ENCODE measurements around the gene DCK.

DNA sequence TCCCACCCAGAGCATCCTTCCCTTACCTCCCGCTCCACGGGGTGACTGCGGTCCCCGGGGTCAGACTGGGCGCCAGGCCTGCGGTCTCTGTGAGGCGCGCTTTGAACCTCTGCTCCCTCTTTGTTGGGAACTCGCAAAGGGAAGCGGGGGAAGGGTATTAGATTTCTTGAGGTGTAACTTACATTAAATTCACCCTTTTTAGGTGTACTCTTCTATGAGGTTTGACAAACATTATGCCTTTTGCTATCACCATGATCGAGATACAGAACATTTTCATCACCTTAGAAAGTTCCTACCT, 569 bp downstream of the DCK start:
- TF ChIP-seq, protein P1, sequence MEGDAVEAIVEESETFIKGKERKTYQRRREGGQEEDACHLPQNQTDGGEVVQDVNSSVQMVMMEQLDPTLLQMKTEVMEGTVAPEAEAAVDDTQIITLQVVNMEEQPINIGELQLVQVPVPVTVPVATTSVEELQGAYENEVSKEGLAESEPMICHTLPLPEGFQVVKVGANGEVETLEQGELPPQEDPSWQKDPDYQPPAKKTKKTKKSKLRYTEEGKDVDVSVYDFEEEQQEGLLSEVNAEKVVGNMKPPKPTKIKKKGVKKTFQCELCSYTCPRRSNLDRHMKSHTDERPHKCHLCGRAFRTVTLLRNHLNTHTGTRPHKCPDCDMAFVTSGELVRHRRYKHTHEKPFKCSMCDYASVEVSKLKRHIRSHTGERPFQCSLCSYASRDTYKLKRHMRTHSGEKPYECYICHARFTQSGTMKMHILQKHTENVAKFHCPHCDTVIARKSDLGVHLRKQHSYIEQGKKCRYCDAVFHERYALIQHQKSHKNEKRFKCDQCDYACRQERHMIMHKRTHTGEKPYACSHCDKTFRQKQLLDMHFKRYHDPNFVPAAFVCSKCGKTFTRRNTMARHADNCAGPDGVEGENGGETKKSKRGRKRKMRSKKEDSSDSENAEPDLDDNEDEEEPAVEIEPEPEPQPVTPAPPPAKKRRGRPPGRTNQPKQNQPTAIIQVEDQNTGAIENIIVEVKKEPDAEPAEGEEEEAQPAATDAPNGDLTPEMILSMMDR (conservative IDR thresholded peaks at IDR 0.05; ENCODE audit: low read depth in 2 of 2): no peak
- TF ChIP-seq EZH2 (IDR thresholded peaks at IDR 0.05; ENCODE audit: low read depth, unreplicated experiment): no peak
- TF ChIP-seq POLR2AphosphoS5 (IDR thresholded peaks at IDR 0.05; ENCODE audit: low read depth): no peak
- no peak for TF ChIP-seq EZH2phosphoT487 (IDR thresholded peaks at IDR 0.05; ENCODE audit: unreplicated experiment)
- TF ChIP-seq NANOG (IDR thresholded peaks at IDR 0.05; ENCODE audit: borderline replicate concordance): no peak
- TF ChIP-seq CREB1 (CRISPR knock-in tag; IDR thresholded peaks at IDR 0.05; ENCODE audit: low read depth): no peak
- no peak for TF ChIP-seq REST (IDR thresholded peaks at IDR 0.05; ENCODE audit: unreplicated experiment)
